Measurements from ENCODE around the gene ZFPL1. TPM values are rescaled to one million over a fixed set of nuclear protein-coding genes. Genes with fewer than 3 reads are reported as not detected.

Gene ZFPL1
- total and polyA plus RNA-seq, 9 of the 15 experiments (the other 6 are each of a cell fraction or from before 2014, with no cell fraction given): 3.7 to 37.5 (median 22.7) TPM

DNA sequence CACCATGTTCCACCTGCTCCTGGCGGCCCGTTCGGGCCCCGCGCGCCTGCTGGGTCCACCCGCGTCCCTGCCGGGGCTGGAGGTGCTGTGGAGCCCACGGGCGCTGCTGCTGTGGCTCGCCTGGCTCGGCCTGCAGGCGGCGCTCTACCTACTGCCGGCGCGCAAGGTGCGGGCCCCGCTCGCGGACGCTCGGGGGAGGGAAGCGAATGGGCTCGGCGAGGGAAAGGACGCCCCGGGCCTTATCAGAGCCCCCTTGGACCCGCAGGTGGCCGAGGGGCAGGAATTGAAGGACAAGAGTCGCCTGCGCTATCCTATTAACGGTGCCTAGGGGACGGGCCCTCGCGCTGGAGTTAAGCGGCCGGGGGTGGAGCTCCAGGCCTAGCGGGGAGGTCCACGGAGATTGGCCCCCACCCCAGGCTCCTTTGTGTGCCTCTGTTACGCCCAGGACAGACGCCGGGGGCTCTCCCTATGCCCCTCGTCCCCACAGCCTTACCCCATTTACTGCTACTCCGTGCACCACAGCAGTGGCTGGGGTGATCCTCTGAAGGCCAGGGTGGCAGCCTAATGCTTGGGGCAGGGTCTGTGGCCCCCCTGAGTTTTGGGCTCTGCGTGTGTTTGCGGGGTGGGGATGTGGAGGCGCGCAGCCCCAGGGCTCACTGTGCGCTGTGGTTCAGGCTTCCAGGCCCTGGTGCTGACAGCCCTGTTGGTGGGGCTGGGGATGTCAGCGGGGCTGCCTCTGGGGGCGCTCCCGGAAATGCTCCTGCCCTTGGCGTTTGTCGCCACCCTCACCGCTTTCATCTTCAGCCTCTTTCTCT, 28.7 kb downstream of the ZFPL1 start (continued):
- no peak for TF ChIP-seq TFE3 (CRISPR knock-in tag; IDR thresholded peaks at IDR 0.05)
- TF ChIP-seq NR1H2 (CRISPR knock-in tag; IDR thresholded peaks at IDR 0.05): peak; percentile 51; the same call in 1 of the 2 replicates
- TF ChIP-seq NCOA6 (IDR thresholded peaks at IDR 0.05): no peak
- TF ChIP-seq USF1 (CRISPR knock-in tag; IDR thresholded peaks at IDR 0.05): no peak
- TF ChIP-seq NFATC3 (IDR thresholded peaks at IDR 0.05): no peak
- TF ChIP-seq NFXL1 (CRISPR knock-in tag; IDR thresholded peaks at IDR 0.05): no peak
- TF ChIP-seq HOXB6 (CRISPR knock-in tag; IDR thresholded peaks at IDR 0.05; ENCODE audit: borderline replicate concordance): no peak
- peak; percentile 49; the same call in 1 of the 2 replicates for TF ChIP-seq PKNOX1 (IDR thresholded peaks at IDR 0.05)
- TF ChIP-seq, protein P1, sequence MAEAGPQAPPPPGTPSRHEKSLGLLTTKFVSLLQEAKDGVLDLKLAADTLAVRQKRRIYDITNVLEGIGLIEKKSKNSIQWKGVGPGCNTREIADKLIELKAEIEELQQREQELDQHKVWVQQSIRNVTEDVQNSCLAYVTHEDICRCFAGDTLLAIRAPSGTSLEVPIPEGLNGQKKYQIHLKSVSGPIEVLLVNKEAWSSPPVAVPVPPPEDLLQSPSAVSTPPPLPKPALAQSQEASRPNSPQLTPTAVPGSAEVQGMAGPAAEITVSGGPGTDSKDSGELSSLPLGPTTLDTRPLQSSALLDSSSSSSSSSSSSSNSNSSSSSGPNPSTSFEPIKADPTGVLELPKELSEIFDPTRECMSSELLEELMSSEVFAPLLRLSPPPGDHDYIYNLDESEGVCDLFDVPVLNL (CRISPR knock-in tag; IDR thresholded peaks at IDR 0.05; ENCODE audit: low read depth): no peak; the same call in 1 of the 2 replicates
- TF ChIP-seq RFX1 (IDR thresholded peaks at IDR 0.05): no peak
- no peak for TF ChIP-seq ZNF316 (IDR thresholded peaks at IDR 0.05)
- TF ChIP-seq ARID1B (IDR thresholded peaks at IDR 0.05): no peak
- no peak for TF ChIP-seq ZKSCAN3 (CRISPR knock-in tag; IDR thresholded peaks at IDR 0.05)
- TF ChIP-seq, protein P2, sequence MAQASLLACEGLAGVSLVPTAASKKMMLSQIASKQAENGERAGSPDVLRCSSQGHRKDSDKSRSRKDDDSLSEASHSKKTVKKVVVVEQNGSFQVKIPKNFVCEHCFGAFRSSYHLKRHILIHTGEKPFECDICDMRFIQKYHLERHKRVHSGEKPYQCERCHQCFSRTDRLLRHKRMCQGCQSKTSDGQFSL (CRISPR knock-in tag; IDR thresholded peaks at IDR 0.05): 0 out of 2 replicates have a peak, but pooled peaks have one; percentile 53
- TF ChIP-seq, protein P2 (tag; IDR thresholded peaks at IDR 0.05): no peak
- TF ChIP-seq RFX5 (IDR thresholded peaks at IDR 0.05; ENCODE audit: low read depth, low read length): no peak
- TF ChIP-seq MAFG (tag; conservative IDR thresholded peaks at IDR 0.05): no peak
- 0 out of 2 replicates have a peak, but pooled peaks have one; percentile 73 for TF ChIP-seq PREB (CRISPR knock-in tag; IDR thresholded peaks at IDR 0.05)
- no peak for TF ChIP-seq PML (IDR thresholded peaks at IDR 0.05; ENCODE audit: low read length)
- peak; percentile 50 for TF ChIP-seq CREM (IDR thresholded peaks at IDR 0.05; ENCODE audit: low read depth)
- TF ChIP-seq HMG20B (CRISPR knock-in tag; IDR thresholded peaks at IDR 0.05): no peak
- peak; percentile 58 for TF ChIP-seq POLR2A (conservative IDR thresholded peaks at IDR 0.05)
- TF ChIP-seq ZNF184 (CRISPR knock-in tag; IDR thresholded peaks at IDR 0.05): no peak
- peak; percentile 34; the same call in 1 of the 2 replicates for TF ChIP-seq SUPT5H (IDR thresholded peaks at IDR 0.05)

Measured in K562 (cell line).